AG04449 (cell line): ENCODE data around the gene SMPDL3A.

Experiments
- CTCF ChIA-PET: fragments of 350-600 bp; formaldehyde crosslinking; extraction: SDS; loops from one replicate; lab custom pipeline; 2021; ENCODE audit warnings: antibody characterized with exemption; lab: Yijun Ruan, JAX
- POLR2A ChIA-PET: fragments of 400-600, 350-600 bp; formaldehyde crosslinking; extraction: SDS; loops from one replicate; lab custom pipeline; 2020; ENCODE audit warnings: antibody characterized with exemption, inconsistent platforms; lab: Yijun Ruan, JAX
- DNase-seq: peaks from one replicate; pipeline ENCODE4 v3.0.0-alpha.2; 2010; ENCODE audit warnings: low read depth, low spot score
- H3K4me3 ChIP-seq: 2 replicates; pipeline ENCODE4 v1.5.1; 2011; ENCODE audit warnings: low read depth, mild to moderate bottlenecking, control low read depth, low read length
- TF ChIP-seq, protein P1 (sequence below): IDR thresholded peaks from one replicate; pipeline ENCODE4 v1.5.1; 2011; ENCODE audit warnings: mild to moderate bottlenecking, moderate library complexity, low read length, control low read depth, inconsistent platforms; ENCODE audit not compliant: insufficient read depth; ENCODE audit errors: missing control alignments

The SMPDL3A gene

DNA sequence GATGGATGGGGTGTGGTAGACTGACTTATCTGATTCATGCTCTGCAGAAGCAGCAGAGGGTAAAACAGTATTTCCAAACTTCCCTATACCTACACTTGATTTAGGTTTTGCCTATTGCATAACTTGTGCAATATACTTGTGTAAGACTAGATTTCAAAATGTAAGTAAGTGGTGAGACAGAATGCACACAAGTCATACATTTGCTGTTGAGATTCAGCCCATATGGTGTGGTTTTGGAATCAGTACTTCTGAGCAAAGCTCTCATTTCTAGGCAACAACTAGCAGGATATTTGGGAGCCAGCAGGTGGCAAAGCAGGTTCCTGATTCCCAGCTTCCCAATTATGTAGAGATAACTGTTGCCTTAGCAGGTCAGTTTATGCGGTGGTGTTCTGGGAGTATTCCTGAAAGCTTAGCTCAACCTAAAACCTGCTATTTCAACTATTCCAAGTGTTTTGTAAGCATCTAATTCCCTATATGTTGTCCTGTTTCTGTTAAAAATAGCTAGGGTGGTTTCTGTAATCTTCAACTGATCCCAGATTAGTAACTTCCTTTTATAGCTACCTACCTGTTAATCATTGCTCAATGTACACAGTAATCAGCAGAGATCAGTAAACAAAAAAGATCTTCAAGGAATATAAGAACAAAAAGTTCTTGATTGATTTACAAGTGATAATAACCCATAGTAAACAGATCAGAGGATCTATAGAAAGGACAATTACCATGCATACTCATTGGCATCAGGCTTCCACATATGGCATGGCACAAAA lies 18.0 kb upstream of the SMPDL3A start:
- no peak for DNase-seq
- no peak overlapping the region for H3K4me3 ChIP-seq
- POLR2A ChIA-PET = no interaction called here
- TF ChIP-seq, protein P1, sequence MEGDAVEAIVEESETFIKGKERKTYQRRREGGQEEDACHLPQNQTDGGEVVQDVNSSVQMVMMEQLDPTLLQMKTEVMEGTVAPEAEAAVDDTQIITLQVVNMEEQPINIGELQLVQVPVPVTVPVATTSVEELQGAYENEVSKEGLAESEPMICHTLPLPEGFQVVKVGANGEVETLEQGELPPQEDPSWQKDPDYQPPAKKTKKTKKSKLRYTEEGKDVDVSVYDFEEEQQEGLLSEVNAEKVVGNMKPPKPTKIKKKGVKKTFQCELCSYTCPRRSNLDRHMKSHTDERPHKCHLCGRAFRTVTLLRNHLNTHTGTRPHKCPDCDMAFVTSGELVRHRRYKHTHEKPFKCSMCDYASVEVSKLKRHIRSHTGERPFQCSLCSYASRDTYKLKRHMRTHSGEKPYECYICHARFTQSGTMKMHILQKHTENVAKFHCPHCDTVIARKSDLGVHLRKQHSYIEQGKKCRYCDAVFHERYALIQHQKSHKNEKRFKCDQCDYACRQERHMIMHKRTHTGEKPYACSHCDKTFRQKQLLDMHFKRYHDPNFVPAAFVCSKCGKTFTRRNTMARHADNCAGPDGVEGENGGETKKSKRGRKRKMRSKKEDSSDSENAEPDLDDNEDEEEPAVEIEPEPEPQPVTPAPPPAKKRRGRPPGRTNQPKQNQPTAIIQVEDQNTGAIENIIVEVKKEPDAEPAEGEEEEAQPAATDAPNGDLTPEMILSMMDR = no peak
- CTCF ChIA-PET = no interaction called here

DNA sequence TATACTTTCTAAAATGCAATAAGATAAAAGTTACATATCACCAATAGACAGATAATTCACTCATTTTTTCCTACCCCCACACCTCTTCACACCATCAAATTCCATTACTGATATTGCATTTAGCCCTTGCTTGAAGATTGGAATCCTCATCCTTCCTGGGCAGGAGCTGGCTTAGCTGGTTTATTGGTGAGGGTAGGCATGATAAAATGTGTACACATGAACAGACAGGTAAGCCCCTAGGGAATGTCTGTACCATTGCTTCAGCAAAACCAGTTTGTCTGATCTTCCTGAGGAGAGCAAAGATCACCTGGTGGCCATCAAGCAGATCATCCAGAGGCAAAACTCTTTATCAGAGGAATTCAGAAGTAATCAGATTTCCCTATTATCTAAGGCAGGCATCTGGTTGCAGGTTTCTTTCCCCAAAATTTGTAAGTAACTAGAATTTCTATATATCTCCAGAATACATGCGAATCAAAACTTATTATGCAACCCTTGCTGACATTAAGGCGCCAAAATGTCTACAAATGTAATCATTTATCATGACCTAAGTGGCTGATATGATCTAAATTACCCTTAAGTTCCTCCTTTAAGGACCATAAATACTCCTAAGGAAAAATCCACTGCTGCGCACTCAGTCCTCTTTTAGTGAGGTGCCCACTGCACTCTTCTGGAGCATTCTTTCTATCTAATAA lies 16.2 kb upstream of the SMPDL3A start:
- DNase-seq = no peak
- POLR2A ChIA-PET = no interaction called here
- CTCF ChIA-PET = no interaction called here
- TF ChIP-seq, protein P1 = no peak
- no peak overlapping the region for H3K4me3 ChIP-seq

GRCh38 chr6:122775975-122776374 lies 13.1 kb upstream of the SMPDL3A start:
- DNase-seq = no peak
- ChIA-PET CTCF (interaction anchor here (1.7 kb wide), 1 partner anchor 31 kb away, joined by 4 read pairs; no protein-coding TSS in a partner anchor), POLR2A (no interaction called here)
- no peak overlapping the region for H3K4me3 ChIP-seq
- TF ChIP-seq, protein P1 = no peak

DNA sequence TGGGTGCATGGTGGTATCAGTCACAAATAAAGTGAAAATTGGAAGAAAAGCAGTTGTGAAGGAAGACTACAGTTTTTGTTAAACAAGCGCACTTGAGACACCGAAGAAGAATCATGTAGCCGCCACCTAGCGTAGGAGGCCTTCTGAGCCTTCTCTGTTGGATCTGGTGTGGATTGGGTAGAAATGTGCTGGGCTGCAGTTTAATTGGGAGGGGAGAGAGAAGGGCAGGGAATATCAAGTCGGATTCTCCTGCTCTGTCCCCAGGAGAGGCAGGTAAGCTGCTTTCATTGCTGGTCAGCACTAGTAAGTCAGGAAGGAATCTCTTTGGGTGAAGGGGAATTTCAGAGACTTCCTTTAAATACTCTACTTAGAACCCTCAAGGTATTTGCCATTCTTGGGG lies 10.8 kb upstream of the SMPDL3A start:
- TF ChIP-seq, protein P1 = no peak
- ChIA-PET POLR2A (no interaction called here), CTCF (interaction anchor here (2.0 kb wide), 1 partner anchor 11 kb away, joined by 10 read pairs; the partner anchor contains the start of gene SMPDL3A)
- H3K4me3 ChIP-seq = no peak overlapping the region
- DNase-seq = no peak

GRCh38 chr6:122778985-122779661 lies 9.9 kb upstream of the SMPDL3A start:
- no peak overlapping the region for H3K4me3 ChIP-seq

More at GRCh38 chr6:122778985-122779661, 9.9 kb upstream of the SMPDL3A start:
- ChIA-PET POLR2A (no interaction called here), CTCF (interaction anchor here (2.0 kb wide), 1 partner anchor 10 kb away, joined by 10 read pairs; the partner anchor contains the start of gene SMPDL3A)
- no peak for DNase-seq
- TF ChIP-seq, protein P1 = no peak
